ENCODE data around the gene TMEM108.

DNA sequence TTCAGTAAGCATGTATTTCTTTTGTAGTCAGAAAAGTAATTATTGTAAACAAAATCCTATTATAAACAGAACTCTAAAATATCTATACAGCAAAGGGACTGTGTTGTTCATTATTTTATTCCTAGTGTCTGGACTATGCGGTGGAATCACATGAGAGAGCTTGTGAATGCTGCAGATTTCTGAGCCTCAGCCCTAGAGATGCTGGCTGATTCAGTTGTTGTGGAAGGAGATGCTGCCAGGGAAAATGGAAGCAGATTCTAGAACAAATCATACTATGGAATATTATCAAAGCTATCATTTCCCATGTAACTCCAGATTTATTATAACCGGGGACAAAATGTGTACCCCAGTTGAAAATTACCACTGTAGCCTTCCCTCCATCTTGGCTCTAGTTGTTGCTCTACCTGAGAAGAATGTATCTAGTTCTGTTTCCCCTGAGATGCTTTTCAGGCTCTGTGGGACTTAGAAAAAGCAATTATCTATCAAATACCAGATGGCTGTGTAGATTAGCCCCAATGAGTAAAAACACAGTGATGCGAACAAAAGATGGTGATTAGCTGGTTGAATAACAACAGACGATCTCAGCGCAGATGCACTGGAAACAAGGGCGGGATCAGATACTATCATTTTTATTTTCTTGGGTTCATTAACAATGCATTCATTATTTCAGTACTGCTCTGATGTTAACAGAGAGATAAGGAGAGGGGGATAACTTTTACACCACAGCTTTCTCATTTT is 131.3 kb downstream of the TMEM108 start:
- no peak for TF ChIP-seq SP1 (IDR thresholded peaks at IDR 0.05)
- TF ChIP-seq TARDBP (IDR thresholded peaks at IDR 0.05), result no peak
- no peak for TF ChIP-seq FOXA1 (IDR thresholded peaks at IDR 0.05)
- TF ChIP-seq, protein P1, sequence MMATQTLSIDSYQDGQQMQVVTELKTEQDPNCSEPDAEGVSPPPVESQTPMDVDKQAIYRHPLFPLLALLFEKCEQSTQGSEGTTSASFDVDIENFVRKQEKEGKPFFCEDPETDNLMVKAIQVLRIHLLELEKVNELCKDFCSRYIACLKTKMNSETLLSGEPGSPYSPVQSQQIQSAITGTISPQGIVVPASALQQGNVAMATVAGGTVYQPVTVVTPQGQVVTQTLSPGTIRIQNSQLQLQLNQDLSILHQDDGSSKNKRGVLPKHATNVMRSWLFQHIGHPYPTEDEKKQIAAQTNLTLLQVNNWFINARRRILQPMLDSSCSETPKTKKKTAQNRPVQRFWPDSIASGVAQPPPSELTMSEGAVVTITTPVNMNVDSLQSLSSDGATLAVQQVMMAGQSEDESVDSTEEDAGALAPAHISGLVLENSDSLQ (IDR thresholded peaks at IDR 0.05), result no peak
